GM19043 (cell line): ENCODE results near the gene MCCC1.
A peak's percentile ranks its signal among the peaks of the same experiment; 100 is the strongest.
"Not testable (repeated sequence)": the region's sequence is repeated elsewhere in the genome, so short reads cannot be mapped to it uniquely, and the experiment has no call there.

Source experiments
- ATAC-seq: cut with Tn5 transposase; IDR thresholded peaks from one replicate; pipeline ENCODE4 v1.9.1; 2021; ENCODE audit warnings: low read depth; ENCODE audit not compliant: unreplicated experiment

Gene MCCC1

DNA sequence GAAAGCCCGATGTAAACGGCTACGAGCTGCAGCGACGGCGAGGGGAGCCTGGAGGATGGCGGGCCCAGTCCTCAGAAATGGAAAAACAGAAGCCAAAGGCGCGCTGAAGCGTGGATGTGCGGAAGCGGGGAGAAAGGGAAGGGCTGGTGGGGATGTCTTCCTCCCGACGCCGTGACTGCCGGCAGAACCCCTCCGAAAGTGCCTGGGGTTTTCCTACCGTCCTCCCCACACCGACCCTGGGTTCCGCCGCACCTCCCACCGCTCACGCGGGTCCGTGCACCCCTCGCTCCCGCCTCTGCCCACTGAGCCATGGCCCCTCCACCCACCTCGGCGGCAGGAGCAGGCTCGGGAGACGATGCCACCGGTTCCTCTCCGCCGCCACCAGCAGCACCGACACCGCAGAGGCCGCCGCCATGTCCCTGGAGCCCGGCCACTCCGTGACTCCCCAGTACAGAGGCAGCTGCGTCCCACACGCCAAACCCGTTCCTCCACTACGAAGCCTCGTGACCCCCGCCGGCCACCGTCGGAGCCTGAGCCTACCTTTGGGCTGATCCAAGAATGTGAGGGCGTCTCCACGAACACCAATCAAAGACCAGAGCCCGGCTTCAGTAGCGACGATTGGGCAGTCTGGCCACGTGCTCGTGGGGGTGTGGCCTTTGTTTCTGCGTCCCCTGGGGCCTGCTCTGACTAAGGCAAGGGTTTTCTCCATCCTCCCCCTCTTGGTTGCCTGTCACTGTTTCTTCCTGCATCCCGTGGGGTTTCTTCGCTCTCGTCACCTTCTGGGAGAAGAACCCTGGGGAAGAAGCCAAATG, at the start of gene MCCC1:
TSS of gene MCCC1 (minus strand) at position 471 of the 812 bp plus-strand sequence. CDS start at position 415, 56 bp downstream.
- ATAC-seq = peak; percentile 98

DNA sequence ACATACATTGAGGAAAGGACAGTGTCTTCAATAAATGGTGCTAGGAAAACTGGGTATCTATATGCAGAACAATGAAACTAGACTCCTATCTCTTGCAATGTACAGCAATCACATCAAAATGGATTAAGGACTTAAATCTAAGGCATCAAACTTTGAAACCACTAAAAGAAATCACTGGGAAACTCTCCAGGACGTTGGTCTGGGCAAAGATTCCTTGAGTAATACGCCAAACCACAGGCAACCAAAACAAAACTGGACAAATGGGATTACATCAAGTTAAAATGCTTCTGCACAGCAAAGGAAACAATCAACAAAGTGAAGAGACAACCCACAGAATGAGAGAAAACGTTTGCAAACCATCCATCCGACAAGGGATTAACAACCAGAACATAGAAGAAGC, 48.8 kb upstream of the MCCC1 start:
- no peak for ATAC-seq

DNA sequence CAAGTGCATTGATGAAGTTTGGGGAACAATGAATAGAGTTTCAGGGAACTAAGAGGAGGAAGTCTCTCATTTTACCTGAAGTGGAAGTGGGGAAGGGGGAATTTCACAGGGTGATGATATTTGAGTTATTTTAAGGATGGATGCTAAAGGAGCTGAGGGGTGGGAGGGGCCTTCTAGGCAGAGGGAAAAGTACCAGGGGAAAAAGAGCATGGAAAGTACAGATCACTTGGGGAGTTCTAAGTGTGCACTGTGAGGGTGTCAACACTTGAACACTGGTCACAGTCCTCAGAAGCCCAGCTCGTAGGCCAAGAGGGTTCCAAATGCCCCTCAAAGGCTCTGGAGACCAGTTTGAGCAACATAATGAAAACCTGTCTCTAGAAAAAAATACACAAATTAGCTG, 45.1 kb upstream of the MCCC1 start:
- ATAC-seq = no peak

DNA sequence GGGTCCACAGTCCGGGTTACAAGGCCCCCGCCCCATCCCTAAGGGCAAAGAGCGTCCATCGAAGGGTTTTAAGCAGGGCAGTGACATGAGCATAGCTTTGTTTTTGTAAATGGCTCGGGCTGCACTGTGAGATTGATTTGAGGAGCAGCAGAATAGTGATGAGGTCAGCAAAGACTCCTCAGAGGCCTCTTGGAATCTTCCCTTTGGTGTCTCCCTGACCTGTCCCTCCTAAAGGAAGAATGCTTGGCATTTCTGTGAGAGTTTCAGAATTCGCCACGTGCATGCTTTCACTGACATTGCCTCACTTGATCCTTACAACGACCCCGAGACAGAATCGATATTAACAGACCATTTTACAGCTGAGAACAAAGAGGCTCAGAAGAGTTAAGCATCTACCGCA, 42.9 kb upstream of the MCCC1 start:
- no peak for ATAC-seq

DNA sequence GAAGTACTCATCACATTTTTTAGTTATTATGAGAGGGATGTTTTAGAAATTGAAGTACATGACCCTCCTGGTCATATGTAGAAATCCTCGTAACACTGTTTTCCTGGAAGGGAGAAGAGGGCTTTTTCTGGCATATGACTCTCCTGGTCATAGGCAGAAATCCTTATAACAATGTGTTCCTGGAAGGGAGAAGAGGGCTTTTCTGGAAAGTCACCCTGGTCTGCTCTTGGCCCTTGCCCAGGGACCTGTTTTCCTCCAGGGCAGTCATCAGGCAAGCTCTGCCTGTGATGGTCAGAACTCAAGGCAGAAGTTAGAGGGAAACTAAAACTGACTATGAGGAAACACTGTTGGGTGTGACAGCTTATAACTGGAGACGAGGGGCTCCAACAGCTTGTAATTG, 35.5 kb upstream of the MCCC1 start:
- ATAC-seq = no peak

DNA sequence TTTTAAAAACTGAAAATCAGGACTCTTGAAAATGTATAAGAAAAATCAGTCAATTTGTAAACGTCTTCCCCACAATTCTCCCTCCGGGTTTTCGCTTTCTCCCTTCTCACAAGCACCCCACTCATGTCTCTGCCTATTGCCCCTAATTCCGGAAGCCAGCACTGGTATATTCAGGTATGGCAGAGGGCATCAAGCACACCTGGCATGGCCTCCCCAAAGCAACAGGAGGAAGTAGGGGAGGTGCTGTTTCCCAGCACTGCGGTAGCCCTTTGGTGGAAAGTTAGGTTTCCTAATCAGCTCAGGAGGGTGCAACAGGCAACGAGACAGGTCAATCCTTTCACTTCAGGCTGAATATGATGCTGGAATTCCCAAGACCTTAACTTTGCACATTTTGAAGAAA, 33.1 kb upstream of the MCCC1 start:
- no peak for ATAC-seq

DNA sequence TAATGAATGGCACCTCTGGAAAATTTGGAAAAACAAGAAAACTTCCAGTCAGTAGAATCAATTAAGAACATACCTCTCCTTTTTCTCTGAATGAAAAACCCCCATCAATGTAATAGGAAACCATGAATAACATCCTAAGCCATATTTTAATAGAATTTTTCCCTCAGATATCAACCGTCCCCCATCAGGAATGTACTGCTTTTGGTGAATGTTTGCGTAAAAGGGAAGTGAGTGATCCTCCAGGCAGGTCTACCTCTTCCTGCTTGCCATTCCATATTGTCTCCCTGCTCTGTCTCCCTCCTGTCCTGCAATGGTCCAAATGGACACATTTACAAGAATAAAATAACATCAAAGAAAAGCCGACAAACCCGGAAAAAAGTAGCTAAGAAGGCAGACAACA, 32.4 kb upstream of the MCCC1 start:
- ATAC-seq = no peak

DNA sequence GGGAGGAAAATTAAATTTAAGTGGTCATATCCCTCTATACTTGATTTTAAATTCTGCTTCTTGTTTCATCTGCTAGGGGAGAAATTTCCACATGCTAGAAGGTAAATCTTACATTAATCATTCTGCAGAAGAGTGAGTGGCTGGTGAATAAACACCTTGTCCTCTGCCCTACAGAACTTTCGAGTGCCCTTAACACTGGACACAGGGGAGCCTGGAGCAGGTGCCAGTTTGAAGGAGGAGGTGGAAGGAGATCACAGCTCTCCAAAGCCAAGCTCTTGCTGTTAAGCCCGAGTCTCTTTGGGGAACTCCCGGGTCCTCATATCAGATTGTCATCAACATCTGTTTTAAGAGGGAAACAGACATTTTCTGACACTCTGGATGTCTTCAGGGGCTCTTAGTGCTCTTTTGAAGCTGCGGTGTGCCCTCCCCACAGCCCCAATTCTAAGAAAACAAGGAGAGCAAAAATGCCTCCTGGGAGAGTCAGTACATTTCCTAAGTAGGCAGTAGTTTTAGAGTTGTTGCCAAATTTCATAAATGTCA, 32.0 kb upstream of the MCCC1 start:
- ATAC-seq = no peak

DNA sequence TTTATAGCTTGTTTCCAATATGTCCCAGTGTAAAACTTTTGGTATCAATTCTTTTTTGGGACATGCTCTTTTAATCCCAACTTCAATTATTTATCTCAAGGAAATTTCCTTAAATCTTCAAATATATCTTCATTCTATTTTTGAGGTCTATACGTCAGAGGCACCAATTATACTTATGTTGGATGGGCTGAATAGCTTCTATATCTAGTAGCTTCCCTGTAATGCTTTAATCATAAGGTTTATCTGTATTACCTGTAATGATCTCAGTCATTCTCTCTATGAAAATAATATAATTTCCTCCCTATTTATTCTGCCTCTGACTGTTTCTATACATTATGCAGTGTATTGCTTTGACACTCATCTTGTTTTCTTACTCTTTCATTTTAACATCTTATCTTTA, 29.9 kb upstream of the MCCC1 start:
- no peak for ATAC-seq

DNA sequence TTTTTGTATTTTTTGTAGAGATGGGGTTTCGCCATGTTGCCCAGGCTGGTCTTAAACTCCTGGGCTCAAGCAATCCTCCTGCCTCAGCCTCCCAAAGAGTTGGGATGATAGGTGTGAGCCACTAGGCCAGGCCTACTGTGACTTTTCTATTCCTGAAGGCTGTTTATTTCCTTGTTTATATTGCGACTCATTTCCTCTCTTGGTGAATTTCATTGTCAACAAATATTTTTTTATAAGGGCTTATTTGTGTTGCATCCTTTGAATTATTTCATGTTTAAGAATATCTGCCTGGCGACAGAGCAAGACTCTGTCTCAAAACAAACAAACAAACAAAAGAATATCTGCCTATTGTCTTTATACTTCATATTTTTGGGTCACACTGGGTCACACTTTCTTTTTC, 29.4 kb upstream of the MCCC1 start:
- ATAC-seq = no peak

DNA sequence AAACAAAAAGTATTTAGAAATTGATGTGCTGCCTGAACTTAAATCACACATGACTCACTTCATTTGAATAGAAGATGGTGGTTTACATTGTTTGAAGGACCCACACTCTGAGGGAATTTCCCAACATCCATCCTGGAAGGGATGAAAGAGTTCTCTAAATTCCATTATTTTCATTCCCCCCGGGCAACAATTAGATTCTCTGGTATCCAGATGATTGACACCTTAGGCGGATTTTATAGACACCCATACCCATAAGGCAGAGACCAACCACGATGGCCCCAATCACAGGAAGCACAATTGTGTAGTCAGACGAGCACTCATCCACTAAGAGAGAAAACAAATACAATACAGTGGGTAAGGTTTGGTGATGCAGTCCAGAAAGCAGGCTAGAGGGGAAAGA, 24.6 kb upstream of the MCCC1 start:
- no peak for ATAC-seq

DNA sequence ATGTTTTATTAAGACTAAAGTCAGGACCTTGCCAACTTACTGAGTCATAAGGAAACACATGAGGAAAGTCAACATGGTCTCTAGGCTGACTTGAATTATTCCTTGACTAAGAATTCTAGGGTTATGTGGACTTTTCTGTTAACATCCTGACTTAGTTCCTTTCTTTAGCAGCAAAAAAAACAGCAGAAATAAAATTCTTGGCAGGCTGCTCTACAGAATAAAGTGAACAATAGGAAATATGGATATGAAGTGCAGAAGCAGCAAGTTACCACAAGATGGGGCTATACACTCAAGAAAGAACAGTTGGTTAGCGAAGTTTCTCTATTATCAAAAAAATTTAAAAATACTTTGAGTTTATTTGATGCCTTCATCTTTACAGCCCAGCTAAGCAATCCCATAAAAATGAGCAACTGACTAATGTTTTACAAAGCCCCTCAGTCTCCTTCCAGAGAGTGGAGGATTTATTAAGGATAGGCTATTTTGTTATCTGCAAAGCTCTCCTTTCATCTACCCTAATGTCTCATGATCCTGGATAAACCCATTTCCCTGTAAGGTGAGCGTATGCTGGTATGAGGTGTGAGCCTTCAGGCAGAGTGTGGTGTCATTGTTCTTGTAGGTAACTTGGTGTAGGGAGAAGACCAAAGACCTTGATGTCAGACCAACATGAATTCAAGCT, 23.1 kb upstream of the MCCC1 start:
- ATAC-seq = no peak

DNA sequence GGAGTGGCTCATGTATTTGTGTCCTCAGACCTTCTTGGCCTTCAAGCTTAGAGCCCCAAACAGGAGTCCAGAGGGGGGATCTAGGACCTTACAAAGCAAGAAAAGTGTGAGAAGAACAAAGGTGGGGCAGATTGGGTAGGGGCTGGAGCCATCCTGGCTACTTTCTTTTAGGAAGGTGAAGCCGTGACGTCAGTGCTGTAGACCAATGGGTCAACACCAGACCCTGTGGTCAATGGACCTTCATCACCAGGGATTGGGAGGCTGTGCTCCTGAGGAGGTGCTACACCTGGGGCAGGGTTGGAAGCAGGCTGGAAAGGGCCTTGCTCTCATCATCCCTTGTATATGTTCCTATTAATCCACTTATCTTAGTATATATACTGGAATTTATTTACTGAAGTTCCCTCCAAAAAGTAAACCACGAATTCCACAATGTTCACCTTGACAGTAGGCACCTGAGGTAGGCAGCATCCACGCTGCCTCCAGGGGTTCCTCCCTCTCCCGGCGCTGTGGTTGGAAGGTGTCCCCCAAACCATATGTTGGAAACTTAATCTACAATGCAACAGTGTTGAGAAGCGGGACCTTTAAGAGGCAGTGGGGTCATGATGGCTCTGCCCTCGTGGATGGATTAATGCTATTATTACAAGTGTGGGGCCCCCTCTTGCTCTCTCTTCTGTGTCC, 21.4 kb upstream of the MCCC1 start:
- no peak for ATAC-seq

DNA sequence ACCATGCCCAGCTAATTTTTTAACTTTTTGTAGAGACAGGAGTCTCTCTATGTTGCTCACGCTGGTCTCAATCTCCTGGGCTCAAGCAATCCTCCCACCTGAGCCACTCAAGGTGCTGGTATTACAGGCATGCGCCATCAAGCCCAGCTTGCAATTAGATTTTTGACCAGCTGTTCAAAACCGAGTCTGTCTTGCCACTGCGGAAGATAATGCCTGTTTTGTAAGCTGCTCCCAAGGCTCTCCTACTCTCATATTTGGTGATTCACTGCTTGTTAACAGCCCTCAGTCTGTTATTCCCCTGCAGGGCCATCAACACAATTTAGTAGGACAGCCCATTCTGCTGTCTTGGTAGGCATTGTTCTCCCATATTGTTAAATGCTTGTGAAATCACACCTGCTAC, 17.8 kb upstream of the MCCC1 start:
- ATAC-seq = no peak

DNA sequence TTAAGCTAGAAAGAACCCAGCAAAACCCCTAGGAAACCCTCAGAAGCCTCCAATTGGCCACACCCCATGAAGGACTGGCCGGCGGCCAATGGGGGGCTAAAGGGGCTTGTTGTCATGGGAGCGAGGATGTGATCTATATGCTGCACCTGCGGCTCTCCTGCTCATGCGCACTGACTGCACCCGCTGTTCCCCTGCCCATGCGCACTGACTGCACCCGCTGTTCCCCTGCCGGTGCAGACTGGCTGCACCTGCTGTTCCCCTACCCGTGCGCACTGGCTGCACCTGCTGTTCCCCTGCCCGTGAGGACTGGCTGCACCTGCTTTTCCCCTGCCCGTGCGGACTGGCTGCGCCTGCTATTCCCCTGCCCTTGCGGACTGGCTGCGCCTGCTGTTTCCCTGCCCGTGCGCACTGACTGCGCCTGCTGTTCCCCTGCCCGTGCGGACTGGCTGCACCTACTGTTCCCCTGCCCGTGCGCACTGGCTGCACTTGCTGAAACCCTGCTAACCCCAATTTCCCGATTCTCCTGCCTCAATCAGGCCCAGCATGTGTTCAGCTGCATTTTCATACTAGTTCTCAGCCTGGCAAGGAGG, 16.8 kb upstream of the MCCC1 start:
- ATAC-seq = peak; percentile 81

DNA sequence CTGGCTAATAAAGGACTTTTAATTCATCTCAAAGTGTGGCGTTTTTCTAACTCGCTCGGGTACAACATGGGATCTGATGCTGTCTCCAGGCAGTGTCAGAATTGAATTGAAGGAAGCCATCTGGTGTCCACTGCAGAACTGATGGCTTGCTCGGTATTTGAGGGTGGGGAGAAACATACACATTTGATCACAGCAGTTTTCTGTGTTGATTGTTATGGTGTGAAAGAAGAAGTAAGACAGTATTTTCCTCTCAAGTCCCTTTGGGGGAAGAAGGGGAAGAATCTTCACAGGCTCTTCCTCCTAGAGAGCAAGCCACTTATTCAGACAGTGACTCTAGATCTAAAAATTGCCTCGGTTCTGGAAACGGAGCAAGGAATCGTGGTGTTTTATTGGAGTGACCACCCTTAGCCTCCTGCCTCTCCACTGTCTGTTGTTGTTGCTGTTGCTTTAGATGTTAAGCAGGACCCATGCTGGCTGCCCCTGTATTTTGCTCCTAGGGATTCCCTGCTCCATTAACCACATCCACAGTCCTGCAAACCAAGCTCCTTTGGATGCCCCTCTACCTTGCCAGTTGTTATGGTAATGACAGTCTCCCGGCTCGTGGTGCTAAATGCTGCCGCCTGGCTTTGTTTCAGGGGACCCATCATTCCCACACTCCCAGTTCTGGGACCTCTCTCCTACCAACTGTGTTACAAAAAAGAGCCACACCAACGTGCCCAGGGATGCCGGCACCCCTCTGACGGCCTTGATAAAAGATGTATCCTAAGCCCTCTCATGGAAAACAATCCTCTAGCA, 15.3 kb upstream of the MCCC1 start:
- ATAC-seq = no peak

DNA sequence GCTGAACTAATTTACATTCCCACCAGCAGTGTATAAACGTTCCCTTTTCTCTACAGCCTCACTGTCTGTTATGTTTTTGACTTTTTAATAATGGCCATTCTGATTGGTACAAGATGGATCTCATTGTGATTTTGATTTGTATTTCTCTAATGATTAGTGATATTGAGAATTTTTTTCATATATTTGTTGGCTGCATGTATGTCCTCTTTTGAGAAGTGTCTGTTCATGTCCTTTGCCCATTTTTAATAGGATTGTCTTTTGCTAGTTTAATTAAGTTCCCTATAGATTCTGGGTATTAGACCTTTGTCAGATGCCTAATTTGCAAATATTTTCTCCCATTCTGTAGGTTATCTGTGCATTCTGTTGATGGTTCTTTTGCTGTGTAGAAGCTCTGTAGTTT, 10.6 kb upstream of the MCCC1 start:
- not testable (repeated sequence) for ATAC-seq

DNA sequence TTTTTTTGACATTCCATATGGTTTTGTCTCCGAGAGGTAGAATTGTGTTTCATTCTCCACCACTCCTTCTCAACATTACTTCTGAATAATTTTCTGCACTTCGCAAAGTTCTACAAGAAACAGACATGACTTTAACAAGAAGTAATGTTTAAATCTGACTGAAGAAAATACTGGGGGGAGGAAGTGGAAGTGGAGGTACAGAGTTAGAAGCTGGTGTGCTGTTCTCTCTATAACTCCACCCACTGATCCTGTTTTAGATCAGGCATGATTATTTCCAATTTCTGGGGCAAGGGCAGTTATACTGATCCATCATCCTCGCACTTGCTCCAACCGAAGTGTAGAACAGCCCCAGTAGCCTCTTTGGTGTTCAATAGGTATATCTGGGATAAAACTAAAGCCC, 9.2 kb upstream of the MCCC1 start:
- no peak for ATAC-seq

DNA sequence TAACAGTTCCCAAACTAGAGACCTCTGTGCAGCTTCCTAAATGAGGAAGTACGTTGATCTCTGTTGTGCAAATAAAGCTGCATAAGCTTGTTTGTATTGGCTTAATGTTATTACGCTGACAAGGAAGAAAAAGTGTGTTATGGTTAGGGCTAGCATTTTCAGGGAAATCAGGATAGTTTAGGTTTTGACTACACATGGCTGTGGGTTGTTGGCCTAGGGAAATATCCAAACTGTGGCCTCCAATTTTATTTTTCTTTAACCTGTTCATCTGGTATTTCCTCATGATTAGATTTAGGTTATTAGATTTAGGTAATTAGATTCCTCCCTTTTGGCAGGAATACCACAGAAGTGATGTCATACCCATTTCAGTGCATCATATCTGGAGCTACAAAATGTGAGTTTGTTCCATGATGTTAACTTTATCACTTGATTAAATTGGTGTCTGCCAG, 8.7 kb upstream of the MCCC1 start:
- ATAC-seq = no peak

DNA sequence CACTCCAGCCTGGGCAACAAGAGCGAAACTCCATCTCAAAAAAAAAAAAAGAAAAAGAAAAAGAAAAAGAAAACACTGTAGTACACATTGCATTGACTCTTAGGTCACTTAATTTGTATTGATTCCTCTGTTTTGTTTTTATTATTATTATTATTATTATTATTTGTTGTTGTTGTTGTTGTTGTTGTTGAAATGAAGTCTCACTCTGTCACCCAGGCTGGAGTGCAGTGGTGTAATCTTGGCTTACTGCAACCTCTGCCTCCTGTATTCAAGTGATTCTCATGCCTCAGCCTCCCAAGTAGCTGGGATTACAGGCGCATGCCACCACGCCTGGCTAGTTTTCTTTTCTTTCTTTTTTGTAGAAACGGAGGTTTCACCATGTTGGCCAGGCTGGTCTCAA, 8.1 kb upstream of the MCCC1 start:
- not testable (repeated sequence) for ATAC-seq
